ENCODE measurements around the gene PNPLA3.

Gene PNPLA3

GRCh38 chr22:43996170-43996980 is 72.8 kb downstream of the PNPLA3 start:
- TF ChIP-seq SP1 (IDR thresholded peaks at IDR 0.05) = no peak
- no peak for TF ChIP-seq PKNOX1 (IDR thresholded peaks at IDR 0.05)
- TF ChIP-seq ELF4 (IDR thresholded peaks at IDR 0.05) = no peak
- no peak for TF ChIP-seq BHLHE40 (IDR thresholded peaks at IDR 0.05; ENCODE audit: borderline replicate concordance)
- ChIA-PET CTCF (no interaction called here), POLR2A (no interaction called here)
- DNase-seq (ENCODE audit: extremely low spot score) = no peak

- no peak for DNase-seq (ENCODE audit: extremely low spot score)
- TF ChIP-seq L3MBTL2 (conservative IDR thresholded peaks at IDR 0.05) = no peak
- TF ChIP-seq HDGF (IDR thresholded peaks at IDR 0.05; ENCODE audit: borderline replicate concordance) = no peak
- TF ChIP-seq LEF1 (IDR thresholded peaks at IDR 0.05; ENCODE audit: borderline replicate concordance) = no peak
- TF ChIP-seq PKNOX1 (IDR thresholded peaks at IDR 0.05) = no peak
- CTCF ChIA-PET = no interaction called here
- POLR2A ChIA-PET = no interaction called here
These were observed 73.3 kb downstream of the PNPLA3 start for GRCh38 chr22:43996981-43997265.
